H1 (cell line): Measurements from ENCODE around the gene EVI2B.

Source experiments
- BRCA1 ChIP-seq: IDR thresholded peaks from 2 replicates; pipeline ENCODE4 v1.6.1; 2012; ENCODE audit warnings: low read depth, low read length, improper control_type of control experiment
- CTCF ChIP-seq, 3 experiments: IDR thresholded peaks; 1 replicate in 2 of 3; 2 replicates in 1 of 3; pipeline versions ENCODE4 v1.5.1 to v1.6.1; 2011; ENCODE audit warnings: low read length in 3 of 3, mild to moderate bottlenecking in 3 of 3, inconsistent platforms in 2 of 3, low read depth in 1 of 3, moderate library complexity in 1 of 3; ENCODE audit not compliant: insufficient read depth in 1 of 3; ENCODE audit errors: control extremely low read depth in 1 of 3
- EGR1 ChIP-seq: IDR thresholded peaks from 2 replicates; pipeline ENCODE4 v1.6.1; 2011; ENCODE audit warnings: low read depth, low read length, borderline replicate concordance
- EZH2 ChIP-seq: fragments of 200-600 bp; sonication (generic); IDR thresholded peaks from 2 replicates; pipeline ENCODE4 v1.7.1; 2012; ENCODE audit warnings: low read depth, mild to moderate bottlenecking, moderate library complexity, low read length, inconsistent platforms; ENCODE audit not compliant: severe bottlenecking
- MAFK ChIP-seq: IDR thresholded peaks from 2 replicates; pipeline ENCODE4 v1.6.1; 2012; ENCODE audit warnings: low read depth, mild to moderate bottlenecking, improper control_type of control experiment, low read length
- SUZ12 ChIP-seq: fragments of 200-600 bp; sonication (generic); IDR thresholded peaks from 2 replicates; pipeline ENCODE4 v1.6.1; 2012; ENCODE audit warnings: mild to moderate bottlenecking, inconsistent platforms, low read length, moderate library complexity, mixed read lengths
- USF2 ChIP-seq: IDR thresholded peaks from 2 replicates; pipeline ENCODE4 v1.6.1; 2011; ENCODE audit warnings: low read length, improper control_type of control experiment
- ZNF274 ChIP-seq: IDR thresholded peaks from 2 replicates; pipeline ENCODE4 v1.7.0; 2012; ENCODE audit warnings: low read length, borderline replicate concordance; ENCODE audit errors: extremely low read depth

GRCh38 chr17:31272803-31273202 lies 41.1 kb downstream of the EVI2B start:
- TF ChIP-seq EZH2, result no peak
- no peak for TF ChIP-seq ZNF274
- no peak for TF ChIP-seq SUZ12
- TF ChIP-seq CTCF (IDR thresholded peaks at IDR 0.05; ENCODE audit: control extremely low read depth in 1 of 3, insufficient read depth in 1 of 3, low read depth in 1 of 3, low read length in 3 of 3), result no peak
- TF ChIP-seq USF2, result no peak
- TF ChIP-seq BRCA1, result no peak
- no peak for TF ChIP-seq EGR1
- TF ChIP-seq MAFK, result no peak
